Fibroblast of peridontal ligament (primary cell): ENCODE measurements around the gene AKR1C1.
"Not testable (repeated sequence)": the region's sequence is repeated elsewhere in the genome, so short reads cannot be mapped to it uniquely, and the experiment has no call there.

Experiments
- DNase-seq: peaks from one replicate; pipeline ENCODE4 v3.0.0-alpha.2; 2010; ENCODE audit errors: extremely low read depth

AKR1C1 gene

GRCh38 chr10:4983615-4984216 is 20.5 kb downstream of the AKR1C1 start:
- DNase-seq, result no peak

- DNase-seq, result no peak
Observed at GRCh38 chr10:4984223-4984622, 21.0 kb downstream of the AKR1C1 start.

GRCh38 chr10:4984971-4985594 is 21.9 kb downstream of the AKR1C1 start:
- DNase-seq, result peak; percentile 71

- not testable (repeated sequence) for DNase-seq
Observed at GRCh38 chr10:4988000-4988641, 24.9 kb downstream of the AKR1C1 start.

GRCh38 chr10:4990217-4990616 is 27.0 kb downstream of the AKR1C1 start:
- no peak for DNase-seq

- DNase-seq, result not testable (repeated sequence)
Observed at GRCh38 chr10:4991463-4991862, 28.2 kb downstream of the AKR1C1 start.

GRCh38 chr10:4992564-4992963 is 29.3 kb downstream of the AKR1C1 start:
- DNase-seq, result not testable (repeated sequence)

- DNase-seq, result not testable (repeated sequence)
Observed at GRCh38 chr10:4994260-4994659, 31.0 kb downstream of the AKR1C1 start.

GRCh38 chr10:4998671-4999070 is 35.5 kb downstream of the AKR1C1 start:
- no peak for DNase-seq

GRCh38 chr10:5002013-5002727 is 39.0 kb downstream of the AKR1C1 start:
- no peak for DNase-seq

GRCh38 chr10:5003127-5004029 is 40.2 kb downstream of the AKR1C1 start, which contains the start of gene AKR1C2:
Gene AKR1C2 (minus strand): TSS chr10:5003857. CDS start chr10:5003835, 22 bp downstream.
- DNase-seq, result peak; percentile 25

GRCh38 chr10:5004030-5004385 is 40.8 kb downstream of the AKR1C1 start:
- DNase-seq, result not testable (repeated sequence)

GRCh38 chr10:5004501-5004900 is 41.3 kb downstream of the AKR1C1 start:
- not testable (repeated sequence) for DNase-seq

- DNase-seq, result not testable (repeated sequence)
Observed at GRCh38 chr10:5008857-5009548, 45.8 kb downstream of the AKR1C1 start.

- not testable (repeated sequence) for DNase-seq
Observed at GRCh38 chr10:5010043-5010442, 46.8 kb downstream of the AKR1C1 start.

- DNase-seq, result not testable (repeated sequence)
Observed at GRCh38 chr10:5011392-5011791, 48.2 kb downstream of the AKR1C1 start.

- no peak for DNase-seq
Observed at GRCh38 chr10:5012595-5012994, 49.4 kb downstream of the AKR1C1 start.

GRCh38 chr10:5013385-5013784 is 50.2 kb downstream of the AKR1C1 start:
- no peak for DNase-seq

GRCh38 chr10:5014200-5014910 is 51.1 kb downstream of the AKR1C1 start:
- DNase-seq, result not testable (repeated sequence)

GRCh38 chr10:5014936-5015335 is 51.7 kb downstream of the AKR1C1 start:
- no peak for DNase-seq
